NCI-H2081 treated with DMSO at 0.1 percent for 48 hours (cell line): Measurements from ENCODE around the gene ELANE.
"Not testable (repeated sequence)": the region's sequence is repeated elsewhere in the genome, so short reads cannot be mapped to it uniquely, and the experiment has no call there.

Source experiments
- DNase-seq: peaks from one replicate; lab custom pipeline; 2025; lab: John Stamatoyannopoulos, UW

Gene ELANE

GRCh38 chr19:862581-863314 lies 10.6 kb downstream of the ELANE start:
- DNase-seq = no peak

DNA sequence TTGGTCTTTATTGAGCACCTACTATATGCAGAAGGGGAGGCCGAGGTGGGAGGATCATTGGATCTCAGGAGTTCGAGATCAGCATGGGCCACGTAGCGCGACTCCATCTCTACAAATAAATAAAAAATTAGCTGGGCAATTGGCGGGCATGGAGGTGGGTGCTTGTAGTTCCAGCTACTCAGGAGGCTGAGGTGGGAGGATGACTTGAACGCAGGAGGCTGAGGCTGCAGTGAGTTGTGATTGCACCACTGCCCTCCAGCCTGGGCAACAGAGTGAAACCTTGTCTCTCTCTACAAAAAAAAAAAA lies 11.2 kb downstream of the ELANE start:
- DNase-seq = no peak

DNA sequence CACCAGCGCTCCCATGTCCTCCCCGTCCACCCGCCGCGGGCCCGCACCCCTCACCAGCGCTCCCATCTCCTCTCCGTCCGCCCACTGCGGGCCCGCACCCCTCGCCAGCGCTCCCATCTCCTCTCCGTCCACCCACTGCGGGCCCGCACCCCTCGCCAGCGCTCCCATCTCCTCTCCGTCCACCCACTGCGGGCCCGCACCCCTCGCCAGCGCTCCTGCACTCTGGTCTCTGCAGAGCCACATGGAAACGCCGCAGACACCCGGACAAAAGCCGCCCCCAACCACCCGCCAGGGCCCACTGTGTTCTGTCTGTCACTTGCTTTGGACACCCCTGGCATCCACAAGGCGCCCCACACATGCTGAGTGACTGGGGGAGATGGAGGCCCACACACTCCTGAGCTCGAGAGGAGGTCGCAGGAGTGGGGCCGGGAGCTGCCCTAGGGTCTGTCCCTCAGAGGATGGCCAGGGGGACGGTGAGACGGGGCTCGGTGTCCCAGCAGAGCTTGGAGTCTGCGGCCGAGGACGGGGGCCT lies 14.7 kb downstream of the ELANE start:
- no peak for DNase-seq

GRCh38 chr19:867301-867793 lies 15.2 kb downstream of the ELANE start:
- no peak for DNase-seq

DNA sequence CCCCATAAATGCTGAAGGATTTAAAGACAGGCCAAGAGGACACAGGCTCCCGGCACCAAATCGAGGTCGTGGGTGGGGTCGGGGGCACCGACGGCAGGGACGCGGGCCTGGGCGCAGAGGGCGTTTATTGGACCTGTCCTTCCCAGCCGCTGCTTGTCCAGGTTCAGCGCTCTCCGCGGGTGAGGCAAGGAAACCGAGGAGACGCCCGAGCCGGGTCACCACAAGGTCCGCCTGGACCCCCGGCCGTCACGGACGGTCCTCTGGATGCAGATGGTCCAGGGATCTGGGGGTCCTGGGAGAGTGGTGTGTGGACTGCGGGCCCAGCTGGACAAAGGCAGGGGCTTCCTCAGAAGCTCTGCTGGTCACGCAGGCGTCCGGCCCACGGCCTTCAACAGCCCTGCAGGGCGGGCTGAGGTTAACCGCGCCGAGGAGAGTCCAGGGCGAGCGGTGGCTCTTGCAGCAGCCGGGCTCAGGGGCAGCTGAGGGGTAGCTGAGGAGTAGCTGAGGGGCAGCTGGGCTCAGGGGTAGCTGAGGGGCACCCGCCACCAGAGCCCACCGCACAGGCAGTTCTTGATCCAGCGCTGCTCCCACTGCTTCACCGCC lies 15.9 kb downstream of the ELANE start:
- DNase-seq = no peak

DNA sequence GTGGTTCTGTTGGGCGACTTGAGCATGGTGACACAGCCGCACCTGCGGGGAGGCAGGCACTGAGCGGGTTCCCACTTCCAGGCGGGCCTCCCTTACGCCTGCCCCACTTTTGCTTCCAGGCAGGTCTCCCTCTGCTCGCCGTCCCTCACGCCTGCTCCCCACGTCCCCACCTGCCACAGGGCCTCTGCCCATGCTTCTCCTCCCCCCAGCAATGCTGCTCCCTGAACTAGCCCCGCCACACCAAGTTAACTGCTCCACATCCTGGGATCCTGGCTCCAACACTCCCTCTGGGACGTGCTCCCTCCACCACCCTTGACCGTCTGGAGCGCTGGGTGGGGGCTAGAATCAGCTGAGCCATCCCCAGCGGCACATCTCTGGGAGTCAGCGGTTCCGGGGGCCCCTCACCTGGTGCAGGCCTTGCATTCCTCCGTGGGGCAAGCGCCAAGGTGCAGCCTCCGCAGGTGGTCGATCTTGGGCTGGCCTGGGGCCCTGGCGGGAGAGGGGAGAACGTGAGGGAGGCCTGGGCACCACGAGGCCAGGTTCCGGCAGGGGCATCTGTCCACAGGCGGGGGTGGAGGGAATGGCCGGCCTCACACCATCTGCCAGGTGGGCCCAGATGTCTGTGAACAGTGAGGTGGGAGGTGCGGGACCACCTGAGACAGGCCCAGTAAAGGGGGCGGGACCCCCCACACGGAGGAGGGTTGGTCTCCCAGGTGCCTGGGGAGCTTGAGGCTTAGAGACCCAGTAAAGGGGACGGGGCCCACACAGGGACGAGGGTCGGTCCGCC lies 16.5 kb downstream of the ELANE start:
- no peak for DNase-seq

- DNase-seq = no peak
Measured at GRCh38 chr19:869245-870177, 17.4 kb downstream of the ELANE start.

DNA sequence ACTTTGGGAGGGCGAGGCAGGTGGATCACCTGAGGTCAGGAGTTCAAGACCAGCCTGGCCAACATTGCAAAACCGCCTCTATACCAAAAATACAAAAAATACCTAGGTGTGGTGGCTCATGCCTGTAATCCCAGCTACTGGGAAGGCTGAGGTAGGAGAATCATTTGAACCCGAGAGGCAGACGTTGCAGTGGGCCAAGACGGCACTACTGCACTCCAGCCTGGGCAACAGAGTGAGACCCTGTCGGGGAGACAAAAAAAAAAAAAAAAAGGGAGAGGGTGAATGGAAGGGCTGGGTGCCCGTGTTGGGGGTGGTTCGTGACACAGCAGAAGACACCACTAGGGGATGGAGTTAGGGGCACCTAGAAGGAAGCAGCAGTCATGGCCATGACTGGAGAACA lies 18.2 kb downstream of the ELANE start:
- no peak for DNase-seq

GRCh38 chr19:870963-871401 lies 18.9 kb downstream of the ELANE start:
- no peak for DNase-seq

- DNase-seq = no peak
Measured at GRCh38 chr19:871446-872265, 19.6 kb downstream of the ELANE start.

DNA sequence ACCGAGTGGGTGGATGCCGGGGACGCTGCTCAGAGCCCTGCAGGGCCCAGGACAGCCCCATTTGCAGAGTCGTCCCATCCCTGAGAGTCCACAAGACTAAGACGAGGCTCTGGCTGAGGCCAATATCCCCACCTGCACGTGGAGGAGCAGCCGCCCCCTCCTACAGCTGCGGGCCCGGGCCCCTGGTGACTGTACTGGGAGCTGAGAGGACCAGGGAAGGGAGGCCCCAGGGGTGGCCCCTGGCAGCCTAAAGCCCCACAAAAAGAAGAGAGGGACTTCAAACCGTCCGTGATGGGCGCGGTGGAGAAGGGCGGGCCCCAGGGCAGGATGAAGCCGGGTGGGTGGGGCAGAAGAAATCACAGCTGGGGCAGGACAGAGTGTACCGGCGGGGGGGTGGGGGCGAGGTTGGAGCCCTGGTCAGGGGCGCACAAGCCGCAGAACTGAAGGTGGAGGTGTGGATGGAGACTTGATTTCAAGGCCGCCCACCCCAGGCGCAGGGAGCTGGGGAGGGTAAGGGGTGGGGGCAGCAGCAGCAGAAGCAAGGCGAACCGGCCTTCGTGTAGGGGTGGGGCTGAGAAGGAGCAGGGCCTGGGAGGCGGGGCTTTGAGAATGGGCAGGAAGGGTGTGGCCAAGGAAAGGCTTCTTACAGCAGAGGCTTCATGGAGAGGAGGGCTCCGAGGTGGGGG lies 20.3 kb downstream of the ELANE start:
- no peak for DNase-seq

- DNase-seq = no peak
Measured at GRCh38 chr19:873084-873483, 21.0 kb downstream of the ELANE start.

- DNase-seq = no peak
Measured at GRCh38 chr19:873561-874041, 21.5 kb downstream of the ELANE start.

DNA sequence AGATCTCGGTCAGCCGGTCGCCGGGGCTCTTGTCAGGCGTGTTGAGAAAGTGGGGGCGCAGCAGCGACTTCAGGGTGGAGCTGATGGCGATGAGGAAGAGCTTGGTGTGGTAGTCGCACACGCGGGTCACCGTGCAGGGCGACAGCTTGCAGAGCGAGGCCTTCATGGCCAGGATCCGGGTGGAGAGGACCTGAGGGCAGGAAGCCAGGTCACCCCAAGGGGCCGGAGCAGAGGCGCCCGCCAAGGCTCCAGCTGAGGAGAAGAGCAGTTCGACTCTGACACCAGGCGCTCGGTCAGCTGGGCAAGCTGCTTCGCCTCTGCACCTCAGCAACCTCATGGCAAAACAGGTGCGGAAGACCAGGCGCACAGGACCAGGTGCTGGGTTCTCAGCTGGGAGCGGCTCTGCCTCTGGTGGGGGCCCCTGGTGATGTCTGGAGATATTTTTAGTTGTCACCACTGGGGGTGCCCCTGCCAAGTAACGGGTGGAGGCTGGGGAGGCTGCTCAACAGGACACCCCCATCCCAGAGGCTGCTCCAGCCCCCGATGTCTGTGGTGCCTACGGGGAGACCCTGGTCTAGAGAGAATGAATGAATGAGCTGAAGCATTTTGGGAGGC lies 23.3 kb downstream of the ELANE start:
- no peak for DNase-seq

GRCh38 chr19:876089-876488 lies 24.0 kb downstream of the ELANE start:
- no peak for DNase-seq

- DNase-seq = no peak
Measured at GRCh38 chr19:876780-877314, 24.7 kb downstream of the ELANE start.

DNA sequence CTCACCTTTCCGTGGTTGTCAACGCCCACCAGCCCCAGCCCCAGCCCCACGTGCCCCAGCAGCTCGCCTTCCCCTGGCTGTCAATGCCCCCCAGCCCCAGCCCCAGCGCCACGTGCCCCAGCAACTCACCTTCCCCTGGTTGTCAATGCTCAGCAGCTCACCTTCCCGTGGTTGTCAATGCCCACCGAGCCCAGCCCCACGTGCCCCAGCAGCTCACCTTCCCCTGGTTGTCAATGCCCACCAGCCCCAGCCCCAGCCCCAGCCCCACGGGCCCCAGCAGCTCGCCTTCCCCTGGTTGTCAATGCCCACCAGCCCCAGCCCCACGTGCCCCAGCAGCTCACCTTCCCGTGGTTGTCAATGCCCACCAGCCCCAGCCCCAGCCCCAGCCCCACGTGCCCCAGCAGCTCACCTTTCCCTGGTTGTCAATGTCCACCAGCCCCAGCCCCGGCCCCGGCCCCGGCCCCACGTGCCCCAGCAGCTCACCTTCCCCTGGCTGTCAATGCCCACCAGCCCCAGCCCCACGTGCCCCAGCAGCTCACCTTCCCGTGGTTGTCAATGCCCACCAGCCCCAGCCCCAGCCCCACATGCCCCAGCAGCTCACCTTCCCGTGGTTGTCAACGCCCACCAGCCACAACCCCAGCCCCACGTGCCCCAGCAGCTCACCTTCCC lies 26.0 kb downstream of the ELANE start:
- DNase-seq = not testable (repeated sequence)

GRCh38 chr19:878751-879561 lies 26.9 kb downstream of the ELANE start:
- DNase-seq = not testable (repeated sequence)
